ENCODE measurements around the gene TARS3.

TARS3 gene

GRCh38 chr15:101625184-101625583 is 99.1 kb downstream of the TARS3 start (continued):
- TF ChIP-seq TSHZ2 (CRISPR knock-in tag; IDR thresholded peaks at IDR 0.05), result no peak
- no peak for TF ChIP-seq CSDC2 (CRISPR knock-in tag; IDR thresholded peaks at IDR 0.05)
- TF ChIP-seq ZFP30 (CRISPR knock-in tag; IDR thresholded peaks at IDR 0.05), result no peak
- no peak for TF ChIP-seq ESRRG (CRISPR knock-in tag; IDR thresholded peaks at IDR 0.05)
- no peak for TF ChIP-seq TCF4 (CRISPR knock-in tag; IDR thresholded peaks at IDR 0.05; ENCODE audit: borderline replicate concordance)
- TF ChIP-seq OSR1 (CRISPR knock-in tag; IDR thresholded peaks at IDR 0.05), result no peak

GRCh38 chr15:101623367-101624304 is 100.6 kb downstream of the TARS3 start:
- no peak for ATAC-seq
- TF ChIP-seq TSHZ2 (CRISPR knock-in tag; IDR thresholded peaks at IDR 0.05) (no peak), PPARA (CRISPR knock-in tag; IDR thresholded peaks at IDR 0.05; ENCODE audit: borderline replicate concordance) (no peak)

GRCh38 chr15:101621961-101622360 is 102.3 kb downstream of the TARS3 start:
- no peak for ATAC-seq

More at GRCh38 chr15:101621961-101622360, 102.3 kb downstream of the TARS3 start:
- no peak for TF ChIP-seq ESRRG (CRISPR knock-in tag; IDR thresholded peaks at IDR 0.05)
- no peak for TF ChIP-seq TCF4 (CRISPR knock-in tag; IDR thresholded peaks at IDR 0.05; ENCODE audit: borderline replicate concordance)
- TF ChIP-seq OSR1 (CRISPR knock-in tag; IDR thresholded peaks at IDR 0.05), result no peak
- TF ChIP-seq ZNF70 (CRISPR knock-in tag; IDR thresholded peaks at IDR 0.05), result no peak
- TF ChIP-seq ZFP30 (CRISPR knock-in tag; IDR thresholded peaks at IDR 0.05), result no peak
- TF ChIP-seq CSRNP3 (CRISPR knock-in tag; IDR thresholded peaks at IDR 0.05), result no peak
- TF ChIP-seq PPARA (CRISPR knock-in tag; IDR thresholded peaks at IDR 0.05; ENCODE audit: borderline replicate concordance), result no peak
- TF ChIP-seq PATZ1 (CRISPR knock-in tag; IDR thresholded peaks at IDR 0.05; ENCODE audit: borderline replicate concordance), result no peak
- no peak for TF ChIP-seq ISL1 (CRISPR knock-in tag; IDR thresholded peaks at IDR 0.05)
- TF ChIP-seq SNAI2 (CRISPR knock-in tag; IDR thresholded peaks at IDR 0.05), result no peak
- TF ChIP-seq CREB5 (CRISPR knock-in tag; IDR thresholded peaks at IDR 0.05; ENCODE audit: low read depth), result no peak
- TF ChIP-seq BACH2 (CRISPR knock-in tag; IDR thresholded peaks at IDR 0.05; ENCODE audit: borderline replicate concordance), result no peak
- no peak for TF ChIP-seq ARNTL (CRISPR knock-in tag; IDR thresholded peaks at IDR 0.05; ENCODE audit: borderline replicate concordance, low read depth)
- no peak for TF ChIP-seq ZFP3 (CRISPR knock-in tag; IDR thresholded peaks at IDR 0.05)
- TF ChIP-seq ZNF565 (CRISPR knock-in tag; conservative IDR thresholded peaks at IDR 0.05; ENCODE audit: low read depth), result no peak
- TF ChIP-seq TSHZ2 (CRISPR knock-in tag; IDR thresholded peaks at IDR 0.05), result no peak
- TF ChIP-seq TOX (CRISPR knock-in tag; IDR thresholded peaks at IDR 0.05; ENCODE audit: borderline replicate concordance), result no peak
- no peak for TF ChIP-seq POU6F1 (CRISPR knock-in tag; IDR thresholded peaks at IDR 0.05; ENCODE audit: borderline replicate concordance, low read depth)
